GM23338 (cell line): ENCODE measurements around the gene LGALSL. TPM values are rescaled to one million over a fixed set of nuclear protein-coding genes. Genes with fewer than 3 reads are reported as not detected.
A peak's percentile ranks its signal among the peaks of the same experiment; 100 is the strongest.

Source experiments
- ATAC-seq: fragments of 200-7000 bp; cut with Tn5 transposase; 3 replicates; pipeline ENCODE4 v1.9.1; 2020
- DNase-seq: peaks from one replicate; pipeline ENCODE4 v3.0.0-alpha.2; 2015; ENCODE audit warnings: low spot score
- H2AFZ ChIP-seq: fragments of 200-600 bp; sonication (generic); 2 replicates; pipeline ENCODE4 v1.8.0; 2016; ENCODE audit warnings: antibody characterized with exemption, mild to moderate bottlenecking, moderate library complexity
- H3F3A ChIP-seq: fragments of 200-600 bp; sonication (generic); replicated peaks from 2 replicates; pipeline ENCODE4 v1.8.0; 2017; ENCODE audit warnings: antibody characterized with exemption, mixed run types, low read depth
- H3K27ac ChIP-seq: fragments of 200-600 bp; sonication (generic); 2 replicates; pipeline ENCODE4 v1.6.1; 2016; ENCODE audit warnings: low read depth
- H3K27me3 ChIP-seq: fragments of 200-600 bp; sonication (generic); 2 replicates; pipeline ENCODE4 v1.8.0; 2016; ENCODE audit warnings: mild to moderate bottlenecking, mixed run types, moderate library complexity; ENCODE audit not compliant: insufficient read depth
- H3K36me3 ChIP-seq: fragments of 200-600 bp; sonication (generic); 2 replicates; pipeline ENCODE4 v1.8.0; 2016; ENCODE audit warnings: mild to moderate bottlenecking; ENCODE audit not compliant: insufficient read depth
- H3K4me1 ChIP-seq: fragments of 200-600 bp; sonication (generic); 2 replicates; pipeline ENCODE4 v1.8.0; 2016; ENCODE audit warnings: mild to moderate bottlenecking, moderate library complexity; ENCODE audit not compliant: insufficient read depth
- H3K4me2 ChIP-seq: fragments of 200-600 bp; sonication (generic); 2 replicates; pipeline ENCODE4 v1.7.1; 2017; ENCODE audit warnings: mixed run types
- H3K4me3 ChIP-seq: fragments of 200-600 bp; sonication (generic); 2 replicates; pipeline ENCODE4 v1.6.1; 2016; ENCODE audit warnings: mixed run types
- H3K79me2 ChIP-seq: fragments of 200-600 bp; sonication (generic); replicated peaks from 2 replicates; pipeline ENCODE4 v1.8.0; 2017; ENCODE audit warnings: mild to moderate bottlenecking; ENCODE audit not compliant: insufficient read depth
- H3K9me2 ChIP-seq: fragments of 200-600 bp; sonication (generic); 2 replicates; pipeline ENCODE4 v1.8.0; 2017; ENCODE audit not compliant: insufficient read depth
- H4K20me1 ChIP-seq: fragments of 200-600 bp; sonication (generic); replicated peaks from 2 replicates; pipeline ENCODE4 v1.8.0; 2017; ENCODE audit warnings: mild to moderate bottlenecking; ENCODE audit not compliant: insufficient read depth
- H3K27ac Mint-ChIP-seq: 2 replicates; pipeline ENCODE4 v1.8.0; 2020; ENCODE audit warnings: inconsistent platforms, mild to moderate bottlenecking, moderate library complexity, mixed read lengths
- H3K27me3 Mint-ChIP-seq: 3 replicates; pipeline ENCODE4 v1.8.0; 2022; ENCODE audit warnings: low read depth, mild to moderate bottlenecking, moderate library complexity, mixed read lengths, inconsistent platforms; ENCODE audit not compliant: insufficient read depth, poor library complexity
- H3K36me3 Mint-ChIP-seq: 3 replicates; pipeline ENCODE4 v1.8.0; 2021; ENCODE audit warnings: low read depth, mild to moderate bottlenecking, inconsistent platforms, moderate library complexity, mixed read lengths
- H3K4me1 Mint-ChIP-seq: 3 replicates; pipeline ENCODE4 v1.8.0; 2020; ENCODE audit warnings: mild to moderate bottlenecking, inconsistent platforms, mixed read lengths
- H3K4me3 Mint-ChIP-seq: 3 replicates; pipeline ENCODE4 v1.8.0; 2021; ENCODE audit warnings: moderate library complexity, mild to moderate bottlenecking, inconsistent platforms, mixed read lengths
- H3K9me3 Mint-ChIP-seq: 3 replicates; pipeline ENCODE4 v1.8.0; 2020; ENCODE audit warnings: moderate library complexity, mild to moderate bottlenecking, inconsistent platforms, mixed read lengths
- JUNB ChIP-seq: IDR thresholded peaks from one replicate; pipeline ENCODE4 v1.6.1; 2016; ENCODE audit warnings: antibody characterized with exemption; ENCODE audit not compliant: unreplicated experiment
- STAT1 ChIP-seq: IDR thresholded peaks from one replicate; pipeline ENCODE4 v1.6.1; 2016; ENCODE audit warnings: antibody characterized with exemption; ENCODE audit not compliant: unreplicated experiment
- ZNF331 ChIP-seq: fragments of 250-450 bp; sonication (Bioruptor Pico); IDR thresholded peaks from 2 replicates; pipeline ENCODE4 v1.5.0; 2020; ENCODE audit warnings: low read depth, mild to moderate bottlenecking, moderate library complexity
- ZNF462 ChIP-seq: fragments of 250-450 bp; sonication (Bioruptor Pico); IDR thresholded peaks from 2 replicates; pipeline ENCODE4 v1.5.0; 2020; ENCODE audit warnings: mild to moderate bottlenecking, moderate library complexity
- polyA plus RNA-seq: library from polyadenylated mRNA; unstranded; fragments of >200 nt; fragmentation: Nextera tagmentation; extraction: Ambion mirVana; gene quantifications from 2 replicates; pipeline ENCODE4 v1.2.1, GENCODE V29; 2016
- total RNA-seq: library from RNA; depleted of rRNA; stranded (reverse); fragments of >200 nt; shearing (Covaris generic); gene quantifications from 2 replicates; pipeline ENCODE4 v1.2.3, GENCODE V29; 2014
- TF ChIP-seq, protein P1 (sequence below), 2 experiments: fragments of 200-600 bp in 1 of 2; sonication (generic) in 1 of 2; conservative IDR thresholded peaks; 2 replicates each; pipeline versions ENCODE4 v1.5.1 to v1.6.1; 2016 to 2017; ENCODE audit warnings: antibody characterized with exemption in 2 of 2, low read depth in 2 of 2, mild to moderate bottlenecking in 2 of 2, moderate library complexity in 1 of 2

The LGALSL gene
- total and polyA plus RNA-seq, 2 experiments from 2014 or later = 20.6 to 28.4 TPM

DNA sequence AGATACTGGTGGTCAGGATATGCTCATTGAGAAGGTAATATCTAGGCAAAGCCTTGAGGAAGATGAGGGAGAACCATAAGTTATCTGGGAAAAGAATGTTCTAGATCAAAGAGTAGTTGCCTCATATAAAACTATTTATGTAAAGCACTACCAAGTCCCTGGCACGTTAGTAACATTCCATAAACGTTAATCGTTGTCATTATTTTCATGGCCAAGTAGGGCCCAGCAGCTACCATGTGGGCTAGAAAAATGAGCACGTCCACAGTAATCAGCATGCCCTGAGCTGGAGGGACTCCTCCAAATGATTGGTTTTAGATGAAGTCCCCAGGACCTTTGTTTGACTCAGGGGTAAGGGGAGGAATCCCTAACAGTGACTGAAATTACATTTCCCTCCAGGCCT lies 37.5 kb downstream of the LGALSL start (continued):
- TF ChIP-seq ZNF462 (CRISPR knock-in tag) (no peak), ZNF331 (no peak), STAT1 (no peak), JUNB (no peak)

- Mint-ChIP-seq H3K36me3 (no peaks in the 10 kb centered on the region), H3K4me3 (no peak overlapping the region), H3K9me3 (no peaks in the 10 kb centered on the region), H3K27me3 (peaks cover 10% of the 10 kb centered on the region), H3K4me1 (peaks cover 40% of the 10 kb centered on the region), H3K27ac (no peak overlapping the region; the same call in 1 of the 2 replicates)
- Histone ChIP-seq H3K4me2 (no peak overlapping the region), H3K9me2 (no peaks in the 10 kb centered on the region), H3K79me2 (no peaks in the 10 kb centered on the region), H3K27me3 (no peaks in the 10 kb centered on the region), H3K27ac (no peak overlapping the region), H4K20me1 (no peaks in the 10 kb centered on the region), H3K36me3 (no peaks in the 10 kb centered on the region), H2AFZ (0 out of 2 replicates have a peak overlapping the region, but pooled peaks have one; percentile 35), H3K4me1 (peaks cover 26% of the 10 kb centered on the region), H3K4me3 (no peak overlapping the region), H3F3A (no peaks in the 10 kb centered on the region)
- TF ChIP-seq, protein P1, sequence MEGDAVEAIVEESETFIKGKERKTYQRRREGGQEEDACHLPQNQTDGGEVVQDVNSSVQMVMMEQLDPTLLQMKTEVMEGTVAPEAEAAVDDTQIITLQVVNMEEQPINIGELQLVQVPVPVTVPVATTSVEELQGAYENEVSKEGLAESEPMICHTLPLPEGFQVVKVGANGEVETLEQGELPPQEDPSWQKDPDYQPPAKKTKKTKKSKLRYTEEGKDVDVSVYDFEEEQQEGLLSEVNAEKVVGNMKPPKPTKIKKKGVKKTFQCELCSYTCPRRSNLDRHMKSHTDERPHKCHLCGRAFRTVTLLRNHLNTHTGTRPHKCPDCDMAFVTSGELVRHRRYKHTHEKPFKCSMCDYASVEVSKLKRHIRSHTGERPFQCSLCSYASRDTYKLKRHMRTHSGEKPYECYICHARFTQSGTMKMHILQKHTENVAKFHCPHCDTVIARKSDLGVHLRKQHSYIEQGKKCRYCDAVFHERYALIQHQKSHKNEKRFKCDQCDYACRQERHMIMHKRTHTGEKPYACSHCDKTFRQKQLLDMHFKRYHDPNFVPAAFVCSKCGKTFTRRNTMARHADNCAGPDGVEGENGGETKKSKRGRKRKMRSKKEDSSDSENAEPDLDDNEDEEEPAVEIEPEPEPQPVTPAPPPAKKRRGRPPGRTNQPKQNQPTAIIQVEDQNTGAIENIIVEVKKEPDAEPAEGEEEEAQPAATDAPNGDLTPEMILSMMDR (conservative IDR thresholded peaks at IDR 0.05; ENCODE audit: low read depth in 2 of 2) = no peak
- DNase-seq = no peak
- ATAC-seq = no peak
Measured at GRCh38 chr2:64492272-64492671, 38.3 kb downstream of the LGALSL start.
